Measurements from ENCODE around the gene NFIB. TPM values are rescaled to one million over a fixed set of nuclear protein-coding genes. Genes with fewer than 3 reads are reported as not detected.
A peak's percentile ranks its signal among the peaks of the same experiment; 100 is the strongest.

The NFIB gene
- polyA plus RNA-seq, 1 of the 3 experiments (the other 2 are of a cell fraction), result 9.2 TPM

DNA sequence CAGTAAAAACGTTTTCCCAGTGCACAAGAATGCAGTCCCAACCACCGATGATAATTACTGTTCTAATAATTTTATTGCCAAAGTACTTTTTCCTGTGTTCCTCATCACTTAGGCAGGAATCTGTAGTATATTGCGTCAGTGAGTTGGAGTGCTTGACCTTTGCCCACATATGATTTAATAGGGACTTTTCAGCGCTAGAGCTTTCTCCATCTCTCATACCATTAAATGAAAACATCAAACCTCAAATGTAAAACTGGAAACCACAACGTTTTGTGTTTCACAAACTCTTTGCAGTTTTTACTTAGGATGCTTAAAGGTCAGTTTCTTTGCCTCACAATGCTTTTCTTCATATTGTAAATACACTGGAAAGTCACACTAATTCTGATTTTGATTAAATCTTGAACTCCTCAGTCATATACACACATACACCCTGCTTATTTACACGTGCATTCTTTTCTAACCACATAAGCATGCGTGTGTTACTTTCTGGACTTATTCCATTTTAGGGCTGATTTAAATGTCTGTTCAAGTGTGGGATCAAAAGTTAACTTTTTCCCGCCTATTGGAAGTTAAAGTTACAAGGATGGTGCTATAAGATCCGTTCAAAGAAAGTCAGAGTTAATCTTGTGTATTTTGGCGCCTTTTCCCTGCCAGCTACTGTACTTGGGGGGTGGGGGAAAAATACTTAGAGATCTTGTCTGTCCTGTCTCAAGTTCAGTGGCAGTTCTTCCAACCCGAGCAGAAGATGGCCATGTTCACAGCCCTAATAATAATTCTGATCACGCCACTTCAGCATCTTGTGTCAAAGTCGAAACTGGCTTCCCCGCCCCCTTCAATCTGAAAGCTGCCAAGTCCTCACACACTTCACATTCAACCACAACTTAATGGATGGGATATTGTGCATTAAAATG is 6.6 kb upstream of the NFIB start (continued):
- TF ChIP-seq, protein P1, sequence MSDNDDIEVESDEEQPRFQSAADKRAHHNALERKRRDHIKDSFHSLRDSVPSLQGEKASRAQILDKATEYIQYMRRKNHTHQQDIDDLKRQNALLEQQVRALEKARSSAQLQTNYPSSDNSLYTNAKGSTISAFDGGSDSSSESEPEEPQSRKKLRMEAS (IDR thresholded peaks at IDR 0.05; ENCODE audit: low read depth), result peak; percentile 17; the same call in 1 of the 2 replicates
- TF ChIP-seq EP300 (IDR thresholded peaks at IDR 0.05; ENCODE audit: borderline replicate concordance in 1 of 2, low read depth in 1 of 2, low read length in 1 of 2), result peak in 1 of 2 experiments; percentile 26; a peak in 1 of 4 replicates
- TF ChIP-seq RFX5 (IDR thresholded peaks at IDR 0.05; ENCODE audit: low read length), result no peak
- TF ChIP-seq RXRA (IDR thresholded peaks at IDR 0.05; ENCODE audit: borderline replicate concordance, low read depth), result peak; percentile 72; the same call in 1 of the 2 replicates
- TF ChIP-seq, protein P2, sequence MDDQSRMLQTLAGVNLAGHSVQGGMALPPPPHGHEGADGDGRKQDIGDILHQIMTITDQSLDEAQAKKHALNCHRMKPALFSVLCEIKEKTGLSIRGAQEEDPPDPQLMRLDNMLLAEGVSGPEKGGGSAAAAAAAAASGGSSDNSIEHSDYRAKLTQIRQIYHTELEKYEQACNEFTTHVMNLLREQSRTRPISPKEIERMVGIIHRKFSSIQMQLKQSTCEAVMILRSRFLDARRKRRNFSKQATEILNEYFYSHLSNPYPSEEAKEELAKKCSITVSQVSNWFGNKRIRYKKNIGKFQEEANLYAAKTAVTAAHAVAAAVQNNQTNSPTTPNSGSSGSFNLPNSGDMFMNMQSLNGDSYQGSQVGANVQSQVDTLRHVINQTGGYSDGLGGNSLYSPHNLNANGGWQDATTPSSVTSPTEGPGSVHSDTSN (IDR thresholded peaks at IDR 0.05), result peak; percentile 68
- TF ChIP-seq GATA2 (CRISPR knock-in tag; IDR thresholded peaks at IDR 0.05), result no peak

DNA sequence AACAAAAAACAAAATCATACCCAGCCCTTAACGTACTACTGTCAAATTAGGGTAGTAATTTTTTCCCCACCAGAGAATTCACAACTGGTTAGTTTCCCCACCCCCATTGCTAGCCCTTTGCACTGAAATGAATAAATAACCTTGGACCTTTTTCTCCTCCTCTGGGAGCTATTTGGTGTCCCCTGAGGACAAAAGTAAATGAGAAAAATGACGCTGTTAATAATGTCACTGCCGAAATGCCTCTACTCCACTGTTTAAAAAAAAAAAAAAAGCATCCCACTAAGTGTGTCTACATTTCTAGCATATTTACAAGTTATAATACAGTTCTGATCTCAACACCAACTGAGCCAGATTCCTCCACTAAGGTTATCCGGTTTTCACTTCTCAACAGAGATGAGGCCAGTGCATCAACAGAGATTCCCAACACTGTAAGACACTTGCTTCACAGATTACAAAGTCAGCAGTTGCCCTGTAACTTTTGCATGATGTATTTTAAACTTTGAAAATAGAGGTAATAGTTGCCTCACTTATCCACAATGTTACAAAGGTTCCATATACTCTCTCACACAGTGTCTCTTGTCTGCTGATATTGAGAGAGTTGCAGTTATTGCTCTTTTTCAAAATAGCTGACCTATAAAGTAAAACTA is 5.1 kb upstream of the NFIB start:
- H2AFZ ChIP-seq (ENCODE audit: low read depth), result 0 out of 2 replicates have a peak overlapping the region, but pooled peaks have one; percentile 7
- H3F3A ChIP-seq (replicated peaks; ENCODE audit: insufficient read depth), result peaks cover 50% of the 10 kb centered on the region
- ChIA-PET CTCF (interaction anchor here (0.7 to 1.0 kb wide), 3 partner anchors 33 to 108 kb away, joined by 3 read pairs; no protein-coding TSS in a partner anchor), POLR2A (interaction anchor here (0.7 kb wide), 1 partner anchor 237 kb away, joined by 3 read pairs; no protein-coding TSS in a partner anchor)
- H3K4me2 ChIP-seq, result peak overlapping the region; percentile 88
- H3K9me3 ChIP-seq, result no peaks in the 10 kb centered on the region
- H3K79me2 ChIP-seq (ENCODE audit: insufficient read depth), result peaks cover 29% of the 10 kb centered on the region
- H3K9ac ChIP-seq, result no peak overlapping the region
- no peaks in the 10 kb centered on the region for H3K9me2 ChIP-seq
- H3K4me1 ChIP-seq (ENCODE audit: control insufficient read depth in 1 of 2, insufficient read depth in 2 of 2, low read depth in 1 of 2, low read length in 1 of 2), result peaks cover 23 to 32% of the 10 kb centered on the region in 2 experiments
- H3K36me3 ChIP-seq (replicated peaks in 1 of 2; ENCODE audit: control insufficient read depth in 1 of 2, insufficient read depth in 2 of 2, low read length in 1 of 2), result no peaks in the 10 kb centered on the region
- H3K27ac ChIP-seq (ENCODE audit: low read depth in 2 of 2, low read length in 1 of 2), result peak overlapping the region; percentile 90 to 99
- WGBS (ENCODE audit: low lambda C conversion rate), result 18% methylated on average over 4 of the region's 4 CpGs
- peak overlapping the region in 1 of 2 experiments; percentile 27; a peak in 1 of 4 replicates for H3K4me3 ChIP-seq (ENCODE audit: low read depth in 2 of 2, low read length in 1 of 2)
- no peaks in the 10 kb centered on the region for H4K20me1 ChIP-seq (ENCODE audit: insufficient read depth)
- no peak for DNase-seq
- H3K27me3 ChIP-seq (ENCODE audit: insufficient read depth), result no peaks in the 10 kb centered on the region
- peak; percentile 6; the same call in 1 of the 2 replicates for TF ChIP-seq RCOR1 (IDR thresholded peaks at IDR 0.05; ENCODE audit: low read length)
- TF ChIP-seq RXRA (IDR thresholded peaks at IDR 0.05; ENCODE audit: borderline replicate concordance, low read depth), result no peak
- no peak for TF ChIP-seq TCF12 (IDR thresholded peaks at IDR 0.05)
- TF ChIP-seq SIN3A (IDR thresholded peaks at IDR 0.05; ENCODE audit: borderline replicate concordance, low read depth, low read length), result no peak
- TF ChIP-seq MXI1 (IDR thresholded peaks at IDR 0.05; ENCODE audit: low read depth, low read length), result peak; percentile 6; the same call in 1 of the 2 replicates
- TF ChIP-seq, protein P3, sequence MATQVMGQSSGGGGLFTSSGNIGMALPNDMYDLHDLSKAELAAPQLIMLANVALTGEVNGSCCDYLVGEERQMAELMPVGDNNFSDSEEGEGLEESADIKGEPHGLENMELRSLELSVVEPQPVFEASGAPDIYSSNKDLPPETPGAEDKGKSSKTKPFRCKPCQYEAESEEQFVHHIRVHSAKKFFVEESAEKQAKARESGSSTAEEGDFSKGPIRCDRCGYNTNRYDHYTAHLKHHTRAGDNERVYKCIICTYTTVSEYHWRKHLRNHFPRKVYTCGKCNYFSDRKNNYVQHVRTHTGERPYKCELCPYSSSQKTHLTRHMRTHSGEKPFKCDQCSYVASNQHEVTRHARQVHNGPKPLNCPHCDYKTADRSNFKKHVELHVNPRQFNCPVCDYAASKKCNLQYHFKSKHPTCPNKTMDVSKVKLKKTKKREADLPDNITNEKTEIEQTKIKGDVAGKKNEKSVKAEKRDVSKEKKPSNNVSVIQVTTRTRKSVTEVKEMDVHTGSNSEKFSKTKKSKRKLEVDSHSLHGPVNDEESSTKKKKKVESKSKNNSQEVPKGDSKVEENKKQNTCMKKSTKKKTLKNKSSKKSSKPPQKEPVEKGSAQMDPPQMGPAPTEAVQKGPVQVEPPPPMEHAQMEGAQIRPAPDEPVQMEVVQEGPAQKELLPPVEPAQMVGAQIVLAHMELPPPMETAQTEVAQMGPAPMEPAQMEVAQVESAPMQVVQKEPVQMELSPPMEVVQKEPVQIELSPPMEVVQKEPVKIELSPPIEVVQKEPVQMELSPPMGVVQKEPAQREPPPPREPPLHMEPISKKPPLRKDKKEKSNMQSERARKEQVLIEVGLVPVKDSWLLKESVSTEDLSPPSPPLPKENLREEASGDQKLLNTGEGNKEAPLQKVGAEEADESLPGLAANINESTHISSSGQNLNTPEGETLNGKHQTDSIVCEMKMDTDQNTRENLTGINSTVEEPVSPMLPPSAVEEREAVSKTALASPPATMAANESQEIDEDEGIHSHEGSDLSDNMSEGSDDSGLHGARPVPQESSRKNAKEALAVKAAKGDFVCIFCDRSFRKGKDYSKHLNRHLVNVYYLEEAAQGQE (IDR thresholded peaks at IDR 0.05; ENCODE audit: low read depth, low read length), result no peak
- TF ChIP-seq NFIC (IDR thresholded peaks at IDR 0.05; ENCODE audit: borderline replicate concordance), result no peak
- no peak for TF ChIP-seq CHD2 (IDR thresholded peaks at IDR 0.05; ENCODE audit: low read length, partially characterized antibody)
- TF ChIP-seq EZH2phosphoT487 (IDR thresholded peaks at IDR 0.05; ENCODE audit: borderline replicate concordance, low read depth), result no peak
- no peak for TF ChIP-seq GABPA (IDR thresholded peaks at IDR 0.05; ENCODE audit: low read depth)

Data from SK-N-SH (cell line).